Measurements from ENCODE around the gene HDAC4.

The HDAC4 gene

GRCh38 chr2:239208465-239209180, 192.2 kb downstream of the HDAC4 start:
- Histone ChIP-seq H3K36me3 (ENCODE audit: insufficient read depth, low read length) (no peaks in the 10 kb centered on the region), H3K4me2 (ENCODE audit: low read length) (no peak overlapping the region), H3K4me1 (ENCODE audit: control insufficient read depth, insufficient read depth, low read length) (no peaks in the 10 kb centered on the region), H3K9ac (ENCODE audit: low read depth, low read length) (no peak overlapping the region), H3K4me3 (ENCODE audit: low read length) (no peak overlapping the region), H3K9me3 (replicated peaks; ENCODE audit: low read length) (no peaks in the 10 kb centered on the region), H3K27me3 (ENCODE audit: control insufficient read depth, insufficient read depth, low read length) (no peaks in the 10 kb centered on the region)

GRCh38 chr2:239206851-239207250, 194.0 kb downstream of the HDAC4 start:
- Histone ChIP-seq H3K4me1 (ENCODE audit: control insufficient read depth, insufficient read depth, low read length) (no peaks in the 10 kb centered on the region), H3K9ac (ENCODE audit: low read depth, low read length) (no peak overlapping the region), H3K9me3 (replicated peaks; ENCODE audit: low read length) (no peaks in the 10 kb centered on the region), H3K4me3 (ENCODE audit: low read length) (no peak overlapping the region), H3K27me3 (ENCODE audit: control insufficient read depth, insufficient read depth, low read length) (no peaks in the 10 kb centered on the region), H3K4me2 (ENCODE audit: low read length) (no peak overlapping the region), H3K36me3 (ENCODE audit: insufficient read depth, low read length) (no peaks in the 10 kb centered on the region)

DNA sequence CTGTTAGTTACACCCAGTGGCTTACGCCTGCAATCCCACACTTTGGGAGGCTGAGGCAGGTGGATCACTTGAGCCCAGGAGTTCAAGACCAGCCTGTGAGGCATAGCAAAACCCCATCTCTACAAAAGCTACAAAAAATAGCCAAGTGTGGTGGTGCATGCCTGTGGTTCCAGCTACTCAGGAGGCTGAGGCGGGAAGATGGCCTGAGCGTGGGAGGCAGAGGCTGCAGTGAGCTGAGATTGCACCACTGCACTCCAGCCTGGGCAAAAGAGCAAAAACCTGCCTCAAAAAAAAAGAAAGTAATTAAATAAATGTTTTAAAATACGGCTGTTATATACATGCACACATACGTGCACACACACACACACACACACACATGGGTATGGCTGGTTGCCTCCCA, 194.8 kb downstream of the HDAC4 start:
- H3K4me3 ChIP-seq (ENCODE audit: low read length): no peak overlapping the region
- no peaks in the 10 kb centered on the region for H3K36me3 ChIP-seq (ENCODE audit: insufficient read depth, low read length)
- H3K4me2 ChIP-seq (ENCODE audit: low read length): no peak overlapping the region
- H3K4me1 ChIP-seq (ENCODE audit: control insufficient read depth, insufficient read depth, low read length): no peaks in the 10 kb centered on the region
- no peaks in the 10 kb centered on the region for H3K27me3 ChIP-seq (ENCODE audit: control insufficient read depth, insufficient read depth, low read length)
- no peaks in the 10 kb centered on the region for H3K9me3 ChIP-seq (replicated peaks; ENCODE audit: low read length)
- no peak overlapping the region for H3K9ac ChIP-seq (ENCODE audit: low read depth, low read length)

DNA sequence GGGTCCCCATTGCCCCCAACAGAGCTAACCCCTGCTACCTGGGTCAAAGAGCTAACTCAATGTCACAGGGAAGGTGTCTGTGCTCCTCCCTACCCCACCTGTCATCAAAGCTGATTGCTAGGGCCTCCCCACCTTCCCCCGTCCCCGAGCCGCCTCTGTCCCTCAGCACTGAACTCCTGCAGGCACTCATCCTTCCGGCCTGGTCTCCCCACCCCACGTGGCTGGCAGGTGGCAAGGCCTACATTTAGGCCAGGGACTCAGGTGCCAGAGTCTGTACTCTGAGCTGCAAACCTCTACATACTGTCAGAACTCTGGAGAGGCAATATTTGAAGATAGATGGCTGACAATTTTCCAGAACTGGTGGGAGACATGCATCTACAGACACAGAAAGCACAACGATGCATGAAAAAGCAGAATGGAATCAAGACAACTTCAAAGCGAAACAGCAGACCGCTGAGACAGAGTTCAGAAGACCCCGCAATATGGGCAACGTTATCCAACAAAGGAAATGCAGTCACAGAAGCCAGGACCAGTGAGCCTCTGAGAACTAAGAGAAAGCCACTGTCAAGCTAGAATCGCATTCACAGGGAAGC, 195.8 kb downstream of the HDAC4 start:
- Histone ChIP-seq H3K27me3 (ENCODE audit: control insufficient read depth, insufficient read depth, low read length) (no peaks in the 10 kb centered on the region), H3K9me3 (replicated peaks; ENCODE audit: low read length) (no peaks in the 10 kb centered on the region), H3K4me3 (ENCODE audit: low read length) (no peak overlapping the region), H3K9ac (ENCODE audit: low read depth, low read length) (no peak overlapping the region), H3K4me1 (ENCODE audit: control insufficient read depth, insufficient read depth, low read length) (no peaks in the 10 kb centered on the region), H3K36me3 (ENCODE audit: insufficient read depth, low read length) (no peaks in the 10 kb centered on the region), H3K4me2 (ENCODE audit: low read length) (no peak overlapping the region)

GRCh38 chr2:239204136-239204875, 196.5 kb downstream of the HDAC4 start:
- Histone ChIP-seq H3K4me1 (ENCODE audit: control insufficient read depth, insufficient read depth, low read length) (no peaks in the 10 kb centered on the region), H3K27me3 (ENCODE audit: control insufficient read depth, insufficient read depth, low read length) (no peaks in the 10 kb centered on the region), H3K4me2 (ENCODE audit: low read length) (no peak overlapping the region), H3K9ac (ENCODE audit: low read depth, low read length) (no peak overlapping the region), H3K4me3 (ENCODE audit: low read length) (no peak overlapping the region), H3K9me3 (replicated peaks; ENCODE audit: low read length) (no peaks in the 10 kb centered on the region), H3K36me3 (ENCODE audit: insufficient read depth, low read length) (no peaks in the 10 kb centered on the region)

DNA sequence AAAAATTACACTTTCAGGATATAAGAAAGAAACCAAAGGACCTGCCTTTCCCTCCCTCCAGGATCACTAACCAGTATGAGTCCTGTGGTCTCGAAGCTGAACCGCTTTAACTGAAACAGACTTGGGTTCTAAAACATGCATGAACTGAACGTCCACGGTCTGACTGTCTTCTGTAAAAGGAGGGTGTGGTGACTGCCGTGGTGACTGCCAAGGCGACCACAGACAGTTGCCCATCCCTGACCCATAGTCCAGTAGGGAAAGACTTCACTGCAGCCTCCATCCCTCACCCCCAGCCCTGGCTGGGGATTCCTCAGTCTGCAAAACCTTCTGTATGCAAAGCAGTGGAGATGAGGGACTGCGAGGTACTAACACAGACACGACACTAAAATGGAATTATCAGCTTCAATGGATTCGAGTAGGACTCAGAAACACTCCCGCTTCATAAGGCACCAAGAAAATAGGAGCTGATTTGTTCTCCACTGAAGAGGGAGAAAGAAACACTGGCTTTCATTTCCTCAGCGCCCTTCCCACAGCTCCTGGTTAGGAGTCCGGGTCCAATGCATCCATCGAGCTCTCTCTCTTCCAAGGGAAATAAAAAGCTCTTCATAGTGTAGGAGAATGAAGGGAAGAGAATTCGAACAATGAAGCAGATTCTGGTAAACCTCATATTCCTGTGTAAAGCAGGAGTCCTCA, 197.2 kb downstream of the HDAC4 start:
- no peak overlapping the region for H3K4me3 ChIP-seq (ENCODE audit: low read length)
- H3K4me2 ChIP-seq (ENCODE audit: low read length): no peak overlapping the region
- no peaks in the 10 kb centered on the region for H3K4me1 ChIP-seq (ENCODE audit: control insufficient read depth, insufficient read depth, low read length)
- no peaks in the 10 kb centered on the region for H3K36me3 ChIP-seq (ENCODE audit: insufficient read depth, low read length)
- no peaks in the 10 kb centered on the region for H3K27me3 ChIP-seq (ENCODE audit: control insufficient read depth, insufficient read depth, low read length)
- H3K9me3 ChIP-seq (replicated peaks; ENCODE audit: low read length): no peaks in the 10 kb centered on the region
- no peak overlapping the region for H3K9ac ChIP-seq (ENCODE audit: low read depth, low read length)

DNA sequence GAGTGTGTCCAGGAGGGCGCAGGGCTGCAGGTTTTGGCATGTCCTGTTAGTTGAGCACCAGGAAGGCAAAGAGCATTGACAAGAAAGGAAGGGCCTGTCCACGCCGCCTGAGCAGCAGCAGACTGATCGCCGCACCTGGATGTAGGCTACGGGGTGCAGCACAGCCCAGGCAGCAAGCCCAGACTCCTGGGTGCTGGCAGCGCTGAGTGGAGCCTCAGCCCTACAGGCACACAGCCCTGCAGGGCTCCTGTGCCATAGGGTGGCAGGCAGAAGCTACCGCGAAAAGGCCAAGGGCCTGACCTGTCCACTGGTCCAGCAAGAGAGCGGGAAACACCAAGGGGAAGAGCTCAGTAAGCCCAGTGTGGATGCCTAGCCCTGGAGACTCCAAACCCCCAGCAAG, 198.0 kb downstream of the HDAC4 start:
- Histone ChIP-seq H3K4me3 (ENCODE audit: low read length) (no peak overlapping the region), H3K36me3 (ENCODE audit: insufficient read depth, low read length) (no peaks in the 10 kb centered on the region), H3K4me2 (ENCODE audit: low read length) (no peak overlapping the region), H3K27me3 (ENCODE audit: control insufficient read depth, insufficient read depth, low read length) (no peaks in the 10 kb centered on the region), H3K4me1 (ENCODE audit: control insufficient read depth, insufficient read depth, low read length) (no peaks in the 10 kb centered on the region), H3K9me3 (replicated peaks; ENCODE audit: low read length) (no peaks in the 10 kb centered on the region), H3K9ac (ENCODE audit: low read depth, low read length) (no peak overlapping the region)

DNA sequence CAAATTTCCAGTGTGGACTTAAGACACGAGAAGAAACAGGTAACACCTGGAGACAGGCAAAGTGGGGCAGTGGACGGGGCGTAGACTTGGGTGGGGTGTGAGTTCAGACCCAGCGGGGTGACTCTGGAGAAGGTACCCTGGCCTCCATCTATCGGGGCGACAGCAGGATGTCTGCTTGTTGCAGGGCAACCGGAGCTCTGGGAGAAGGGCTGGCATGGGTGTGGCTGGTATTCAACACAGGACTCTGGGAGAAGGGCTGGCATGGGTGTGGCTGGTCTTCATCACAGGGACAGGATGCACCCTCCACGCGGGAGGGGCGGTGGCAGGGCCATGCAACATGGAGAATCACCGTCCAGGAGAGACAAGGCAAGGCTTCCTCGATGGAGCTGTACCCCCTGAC, 198.5 kb downstream of the HDAC4 start:
- Histone ChIP-seq H3K27me3 (ENCODE audit: control insufficient read depth, insufficient read depth, low read length) (no peaks in the 10 kb centered on the region), H3K9me3 (replicated peaks; ENCODE audit: low read length) (no peaks in the 10 kb centered on the region), H3K36me3 (ENCODE audit: insufficient read depth, low read length) (no peaks in the 10 kb centered on the region), H3K4me2 (ENCODE audit: low read length) (no peak overlapping the region), H3K4me1 (ENCODE audit: control insufficient read depth, insufficient read depth, low read length) (no peaks in the 10 kb centered on the region), H3K4me3 (ENCODE audit: low read length) (no peak overlapping the region), H3K9ac (ENCODE audit: low read depth, low read length) (no peak overlapping the region)

DNA sequence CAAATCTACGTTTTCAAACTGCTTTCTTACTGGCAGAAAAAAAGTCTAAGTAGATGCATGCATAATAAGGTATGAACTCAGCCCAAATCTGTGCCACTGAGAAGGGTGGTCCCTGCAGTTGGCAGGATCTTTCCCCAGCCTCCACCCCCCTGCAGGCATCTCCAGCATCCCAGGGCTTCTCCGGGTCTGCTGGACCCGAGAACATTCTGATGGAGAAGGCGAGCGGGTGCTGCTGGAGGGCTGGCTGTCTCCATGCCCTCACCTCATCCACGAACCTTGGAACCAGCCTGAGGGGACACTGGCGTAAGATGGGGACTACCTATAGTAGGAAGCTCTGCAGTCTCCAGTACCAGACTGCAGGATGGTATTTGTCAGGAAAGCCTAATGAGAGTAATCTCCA, 198.9 kb downstream of the HDAC4 start:
- Histone ChIP-seq H3K4me3 (ENCODE audit: low read length) (no peak overlapping the region), H3K4me1 (ENCODE audit: control insufficient read depth, insufficient read depth, low read length) (no peaks in the 10 kb centered on the region), H3K9ac (ENCODE audit: low read depth, low read length) (no peak overlapping the region)

DNA sequence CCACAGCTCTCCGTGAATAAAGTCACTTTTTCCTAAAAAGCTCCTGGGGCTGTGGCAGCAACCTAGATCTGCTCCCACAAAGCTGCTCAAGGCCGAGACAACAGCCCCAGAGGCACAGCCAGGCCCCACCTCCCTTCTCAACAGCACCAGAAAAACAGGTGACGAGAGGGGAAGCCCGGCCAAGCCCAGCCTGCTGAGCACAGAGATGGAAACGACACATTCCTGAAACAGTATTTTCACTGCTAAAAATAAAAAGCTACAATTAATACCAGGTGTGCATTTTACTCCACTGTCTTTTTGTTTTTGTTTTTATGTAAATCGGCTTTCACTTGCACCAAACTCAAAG, 199.3 kb downstream of the HDAC4 start:
- no peaks in the 10 kb centered on the region for H3K36me3 ChIP-seq (ENCODE audit: insufficient read depth, low read length)
- no peaks in the 10 kb centered on the region for H3K27me3 ChIP-seq (ENCODE audit: control insufficient read depth, insufficient read depth, low read length)
- no peak overlapping the region for H3K4me2 ChIP-seq (ENCODE audit: low read length)
- no peak overlapping the region for H3K4me3 ChIP-seq (ENCODE audit: low read length)
- H3K9ac ChIP-seq (ENCODE audit: low read depth, low read length): no peak overlapping the region
- H3K4me1 ChIP-seq (ENCODE audit: control insufficient read depth, insufficient read depth, low read length): no peaks in the 10 kb centered on the region
- H3K9me3 ChIP-seq (replicated peaks; ENCODE audit: low read length): no peaks in the 10 kb centered on the region

More for the DNA sequence above, 198.9 kb downstream of the HDAC4 start:
- no peaks in the 10 kb centered on the region for H3K9me3 ChIP-seq (replicated peaks; ENCODE audit: low read length)
- H3K4me2 ChIP-seq (ENCODE audit: low read length): no peak overlapping the region
- no peaks in the 10 kb centered on the region for H3K27me3 ChIP-seq (ENCODE audit: control insufficient read depth, insufficient read depth, low read length)
- no peaks in the 10 kb centered on the region for H3K36me3 ChIP-seq (ENCODE audit: insufficient read depth, low read length)

DNA sequence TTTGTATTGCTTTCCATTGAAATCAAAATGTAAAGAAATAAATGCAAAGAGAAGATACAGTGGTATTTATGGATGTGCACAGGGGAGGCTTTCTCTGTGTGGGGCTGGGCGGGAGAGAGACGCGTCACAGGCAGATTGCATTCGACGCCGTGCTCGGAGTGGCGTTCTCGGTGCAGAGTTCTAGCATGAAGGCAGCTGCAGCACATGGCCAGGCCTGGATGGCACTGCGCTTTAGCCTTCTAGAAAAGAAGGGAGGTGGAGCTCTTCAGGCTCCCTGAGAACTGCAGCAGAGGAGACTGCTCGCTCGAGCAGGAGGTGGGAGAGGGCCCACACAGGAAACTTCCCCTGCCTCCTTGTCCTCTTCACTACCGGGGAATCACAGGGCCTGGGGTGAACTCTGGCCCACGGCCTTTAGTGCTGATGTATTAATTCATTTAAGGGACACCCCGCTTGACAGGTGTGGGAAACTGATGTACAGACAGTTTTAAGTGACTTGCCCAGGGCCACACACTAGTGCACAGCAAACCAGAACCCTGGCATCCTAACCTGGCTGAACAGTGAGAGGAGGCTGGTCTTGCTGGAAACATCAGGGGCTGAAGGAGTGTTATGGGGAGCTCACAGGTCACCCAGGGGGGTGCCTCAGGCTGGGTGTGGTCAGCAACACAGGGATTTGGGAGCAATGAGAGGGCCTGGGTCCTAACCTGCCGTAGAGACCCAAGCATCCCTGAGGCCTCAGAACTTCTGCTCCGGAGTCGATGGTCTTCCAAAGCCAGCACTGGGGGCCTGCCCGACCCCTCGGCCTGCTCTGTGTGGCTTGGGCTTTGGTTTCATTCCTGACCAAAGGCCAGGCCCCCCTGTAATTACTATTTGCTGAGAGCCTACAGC, 199.9 kb downstream of the HDAC4 start:
- H3K9ac ChIP-seq (ENCODE audit: low read depth, low read length): no peak overlapping the region
- H3K4me1 ChIP-seq (ENCODE audit: control insufficient read depth, insufficient read depth, low read length): no peaks in the 10 kb centered on the region
- H3K4me2 ChIP-seq (ENCODE audit: low read length): no peak overlapping the region
- H3K27me3 ChIP-seq (ENCODE audit: control insufficient read depth, insufficient read depth, low read length): no peaks in the 10 kb centered on the region
- no peak overlapping the region for H3K4me3 ChIP-seq (ENCODE audit: low read length)
- no peaks in the 10 kb centered on the region for H3K36me3 ChIP-seq (ENCODE audit: insufficient read depth, low read length)
- H3K9me3 ChIP-seq (replicated peaks; ENCODE audit: low read length): no peaks in the 10 kb centered on the region

All from skeletal muscle satellite cell (primary cell).